CD4-positive, CD25-positive, alpha-beta regulatory T cell (primary cell): ENCODE measurements around the gene MPLKIP. TPM values are rescaled to one million over a fixed set of nuclear protein-coding genes. Genes with fewer than 3 reads are reported as not detected.
"Not testable (repeated sequence)": the region's sequence is repeated elsewhere in the genome, so short reads cannot be mapped to it uniquely, and the experiment has no call there.

Source experiments
- ATAC-seq, 2 donors: fragments of 150-1000 bp; cut with Tn5 transposase; one replicate each; pipeline ENCODE4 v1.10.0; 2021; ENCODE audit warnings: low read depth in 2 of 2, moderate number of reproducible peaks in 2 of 2, moderate library complexity in 1 of 2
- DNase-seq, 3 donors: peaks; one replicate each; pipeline versions ENCODE4 v3.0.0 to v3.0.0-alpha.2; 2012 to 2022; ENCODE audit warnings: mixed read lengths in 1 of 3
- H3K27ac ChIP-seq: one replicate; pipeline ENCODE4 v1.7.0; 2013; ENCODE audit warnings: mild to moderate bottlenecking, low read length; ENCODE audit not compliant: insufficient read depth, poor library complexity, severe bottlenecking
- H3K27me3 ChIP-seq: one replicate; pipeline ENCODE4 v1.7.0; 2013; ENCODE audit warnings: low read length; ENCODE audit not compliant: control insufficient read depth, insufficient read depth
- H3K36me3 ChIP-seq: one replicate; pipeline ENCODE4 v1.7.0; 2013; ENCODE audit warnings: mild to moderate bottlenecking, low read length, moderate library complexity; ENCODE audit not compliant: control insufficient read depth, insufficient read depth
- H3K4me1 ChIP-seq: 2 replicates; pipeline ENCODE4 v1.7.0; 2013; ENCODE audit warnings: mild to moderate bottlenecking, low read length; ENCODE audit not compliant: insufficient read depth, control insufficient read depth, poor library complexity, severe bottlenecking
- H3K4me3 ChIP-seq: one replicate; pipeline ENCODE4 v1.7.0; 2013; ENCODE audit warnings: low read depth, mild to moderate bottlenecking, low read length, moderate library complexity
- H3K9me3 ChIP-seq, 2 experiments: 1 replicate in 1 of 2; 2 replicates in 1 of 2; pipeline ENCODE4 v1.7.0; 2013; ENCODE audit warnings: low read length in 2 of 2, mild to moderate bottlenecking in 1 of 2, moderate library complexity in 1 of 2; ENCODE audit not compliant: control insufficient read depth in 2 of 2
- H3K27ac Mint-ChIP-seq, 3 donors: one replicate each; pipeline ENCODE4 v1.8.0; 2020 to 2022; ENCODE audit warnings: mild to moderate bottlenecking in 3 of 3, mixed read lengths in 3 of 3, moderate library complexity in 2 of 3
- H3K27me3 Mint-ChIP-seq: one replicate; pipeline ENCODE4 v1.8.0; 2022; ENCODE audit warnings: mild to moderate bottlenecking, mixed read lengths
- H3K36me3 Mint-ChIP-seq: one replicate; pipeline ENCODE4 v1.8.0; 2020; ENCODE audit warnings: mixed read lengths
- H3K4me1 Mint-ChIP-seq, 4 donors: one replicate each; pipeline ENCODE4 v1.8.0; 2020 to 2022; ENCODE audit warnings: mixed read lengths in 4 of 4, mild to moderate bottlenecking in 1 of 4
- H3K4me3 Mint-ChIP-seq, 4 donors: one replicate each; pipeline ENCODE4 v1.8.0; 2020 to 2022; ENCODE audit warnings: mild to moderate bottlenecking in 4 of 4, mixed read lengths in 4 of 4, moderate library complexity in 3 of 4
- H3K9me3 Mint-ChIP-seq, 7 donors: one replicate each; pipeline ENCODE4 v1.8.0; 2020 to 2022; ENCODE audit warnings: mixed read lengths in 7 of 7, mild to moderate bottlenecking in 3 of 7, moderate library complexity in 2 of 7
- polyA plus RNA-seq, 4 donors: library from polyadenylated mRNA; unstranded; fragments of 300-500 nt; fragmentation: Illumina TruSeq; gene quantifications; one replicate each; pipeline ENCODE4 v1.2.3, GENCODE V29; 2021
- total RNA-seq: library from RNA; stranded (reverse); gene quantifications from one replicate; pipeline ENCODE4 v1.2.3, GENCODE V29; 2022

The MPLKIP gene
- total and polyA plus RNA-seq, 5 donors from 2014 or later = 22.4 to 95.5 (median 92.0) TPM

GRCh38 chr7:40122100-40122939 is 12.1 kb downstream of the MPLKIP start:
- H3K4me3 Mint-ChIP-seq, H3K36me3 Mint-ChIP-seq, H3K27me3 Mint-ChIP-seq, H3K9me3 ChIP-seq, H3K4me3 ChIP-seq, H3K27me3 ChIP-seq, H3K27ac ChIP-seq, H3K9me3 Mint-ChIP-seq, H3K27ac Mint-ChIP-seq, H3K4me1 ChIP-seq, H3K4me1 Mint-ChIP-seq, ATAC-seq, H3K36me3 ChIP-seq, DNase-seq: not testable (repeated sequence)

- no peak overlapping the region for H3K27ac Mint-ChIP-seq
- no peaks in the 10 kb centered on the region for H3K9me3 Mint-ChIP-seq
- no peak for ATAC-seq
These were observed 14.4 kb downstream of the MPLKIP start for GRCh38 chr7:40120020-40120419.

GRCh38 chr7:40118201-40118600 is 16.2 kb downstream of the MPLKIP start:
- not testable (repeated sequence) for DNase-seq, H3K4me1 Mint-ChIP-seq, H3K9me3 Mint-ChIP-seq, H3K36me3 Mint-ChIP-seq, H3K4me1 ChIP-seq, ATAC-seq, H3K9me3 ChIP-seq, H3K27ac ChIP-seq, H3K27me3 Mint-ChIP-seq, H3K4me3 Mint-ChIP-seq, H3K36me3 ChIP-seq, H3K27ac Mint-ChIP-seq, H3K4me3 ChIP-seq, H3K27me3 ChIP-seq

More at GRCh38 chr7:40120020-40120419, 14.4 kb downstream of the MPLKIP start:
- no peak overlapping the region for H3K4me3 ChIP-seq
- H3K9me3 ChIP-seq = no peaks in the 10 kb centered on the region
- Mint-ChIP-seq H3K27me3 (no peaks in the 10 kb centered on the region), H3K4me3 (no peak overlapping the region), H3K36me3 (no peaks in the 10 kb centered on the region), H3K4me1 (peaks cover 0 to 8% (median 1%) of the 10 kb centered on the region in 4 donors)
- H3K27ac ChIP-seq = no peak overlapping the region
- no peaks in the 10 kb centered on the region for H3K36me3 ChIP-seq
- no peaks in the 10 kb centered on the region for H3K4me1 ChIP-seq
- H3K27me3 ChIP-seq = no peaks in the 10 kb centered on the region
- DNase-seq = no peak

GRCh38 chr7:40117199-40117598 is 17.2 kb downstream of the MPLKIP start:
- H3K36me3 ChIP-seq, H3K36me3 Mint-ChIP-seq, H3K27me3 ChIP-seq, H3K9me3 Mint-ChIP-seq, H3K4me1 ChIP-seq, H3K27ac ChIP-seq, H3K4me3 Mint-ChIP-seq, H3K27me3 Mint-ChIP-seq, H3K4me1 Mint-ChIP-seq, H3K4me3 ChIP-seq, H3K9me3 ChIP-seq, ATAC-seq, DNase-seq: not testable (repeated sequence)
- peak overlapping the region in 1 of 3 donors; percentile 50 for H3K27ac Mint-ChIP-seq

GRCh38 chr7:40115936-40116335 is 18.5 kb downstream of the MPLKIP start:
- no peak overlapping the region for H3K27ac ChIP-seq
- Mint-ChIP-seq H3K4me3 (no peak overlapping the region), H3K27me3 (no peaks in the 10 kb centered on the region), H3K4me1 (peaks cover 0 to 2% (median 0%) of the 10 kb centered on the region in 4 donors), H3K27ac (no peak overlapping the region), H3K36me3 (no peaks in the 10 kb centered on the region), H3K9me3 (no peaks in the 10 kb centered on the region)
- ATAC-seq (no peak), DNase-seq (no peak)
- H3K36me3 ChIP-seq = no peaks in the 10 kb centered on the region
- H3K4me1 ChIP-seq = no peaks in the 10 kb centered on the region
- H3K4me3 ChIP-seq = no peak overlapping the region
- H3K9me3 ChIP-seq = no peaks in the 10 kb centered on the region
- no peaks in the 10 kb centered on the region for H3K27me3 ChIP-seq

- Histone ChIP-seq H3K4me3 (no peak overlapping the region), H3K27ac (no peak overlapping the region), H3K36me3 (no peaks in the 10 kb centered on the region), H3K27me3 (no peaks in the 10 kb centered on the region), H3K4me1 (no peaks in the 10 kb centered on the region), H3K9me3 (no peaks in the 10 kb centered on the region)
- no peaks in the 10 kb centered on the region for H3K9me3 Mint-ChIP-seq
- ATAC-seq (no peak), DNase-seq (no peak)
- peaks cover 3% of the 10 kb centered on the region for H3K36me3 Mint-ChIP-seq
- no peak overlapping the region for H3K27ac Mint-ChIP-seq
- H3K27me3 Mint-ChIP-seq = no peaks in the 10 kb centered on the region
- H3K4me3 Mint-ChIP-seq = no peak overlapping the region
- H3K4me1 Mint-ChIP-seq = peaks cover 0 to 4% (median 0%) of the 10 kb centered on the region in 4 donors
These were observed 28.4 kb downstream of the MPLKIP start for GRCh38 chr7:40105879-40106473.

GRCh38 chr7:40102897-40103296 is 31.5 kb downstream of the MPLKIP start:
- peak overlapping the region in 1 of 3 donors; percentile 45 for H3K27ac Mint-ChIP-seq
- H3K27me3 Mint-ChIP-seq = no peaks in the 10 kb centered on the region
- no peak for DNase-seq
- no peaks in the 10 kb centered on the region for H3K9me3 Mint-ChIP-seq
- no peaks in the 10 kb centered on the region for H3K9me3 ChIP-seq
- no peak overlapping the region for H3K27ac ChIP-seq
- ATAC-seq = no peak
- no peak overlapping the region for H3K4me3 ChIP-seq
- no peak overlapping the region for H3K4me3 Mint-ChIP-seq
- H3K36me3 ChIP-seq = no peaks in the 10 kb centered on the region
- H3K4me1 ChIP-seq = no peaks in the 10 kb centered on the region
- H3K36me3 Mint-ChIP-seq = no peaks in the 10 kb centered on the region
- no peaks in the 10 kb centered on the region for H3K27me3 ChIP-seq
- H3K4me1 Mint-ChIP-seq = peaks cover 0 to 4% (median 0%) of the 10 kb centered on the region in 4 donors

GRCh38 chr7:40101201-40101600 is 33.2 kb downstream of the MPLKIP start:
- Histone ChIP-seq H3K9me3 (no peaks in the 10 kb centered on the region), H3K27me3 (no peaks in the 10 kb centered on the region), H3K4me1 (no peaks in the 10 kb centered on the region), H3K36me3 (peaks cover 3% of the 10 kb centered on the region), H3K4me3 (no peak overlapping the region), H3K27ac (no peak overlapping the region)
- ATAC-seq = no peak
- Mint-ChIP-seq H3K27me3 (no peaks in the 10 kb centered on the region), H3K9me3 (no peaks in the 10 kb centered on the region), H3K4me3 (no peak overlapping the region), H3K4me1 (peaks cover 0 to 8% (median under 1%) of the 10 kb centered on the region in 4 donors), H3K27ac (no peak overlapping the region), H3K36me3 (peaks cover under 1% of the 10 kb centered on the region)
- DNase-seq = no peak
